ENCODE results near the gene ZFAND6. TPM values are rescaled to one million over a fixed set of nuclear protein-coding genes. Genes with fewer than 3 reads are reported as not detected.
A peak's percentile ranks its signal among the peaks of the same experiment; 100 is the strongest.

ZFAND6 gene
- total RNA-seq, 1 donor from 2014 or later: 42.8 TPM

DNA sequence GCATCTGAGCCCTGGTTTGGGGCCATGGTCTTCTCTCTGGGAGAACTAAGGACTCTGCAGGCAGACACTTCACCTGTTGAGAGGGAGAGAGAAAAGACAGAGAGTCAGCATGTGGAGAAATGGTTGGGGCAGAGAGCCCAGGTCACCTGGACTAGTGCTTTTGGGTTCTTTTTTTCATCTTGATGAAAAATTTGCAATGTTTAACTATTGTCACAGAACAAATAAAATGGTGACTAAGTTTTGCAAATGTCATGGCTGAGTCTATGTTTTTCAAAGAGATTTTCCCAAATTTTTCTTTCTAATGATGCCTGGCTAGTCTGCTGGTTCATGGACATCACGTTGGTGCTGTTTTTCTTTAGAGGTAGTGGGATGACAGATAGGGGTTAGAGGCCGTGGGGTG is 111.1 kb downstream of the ZFAND6 start:
- no peak for DNase-seq (ENCODE audit: low spot score)
- Mint-ChIP-seq H3K9me3 (no peaks in the 10 kb centered on the region), H3K4me3 (ENCODE audit: low read depth) (no peak overlapping the region), H3K4me1 (ENCODE audit: low read depth) (no peaks in the 10 kb centered on the region), H3K27me3 (ENCODE audit: low read depth) (no peaks in the 10 kb centered on the region), H3K27ac (no peak overlapping the region), H3K36me3 (ENCODE audit: low read depth) (peaks cover 34% of the 10 kb centered on the region)
- intact Hi-C loops (cut with micrococcal nuclease): no loop called here

DNA sequence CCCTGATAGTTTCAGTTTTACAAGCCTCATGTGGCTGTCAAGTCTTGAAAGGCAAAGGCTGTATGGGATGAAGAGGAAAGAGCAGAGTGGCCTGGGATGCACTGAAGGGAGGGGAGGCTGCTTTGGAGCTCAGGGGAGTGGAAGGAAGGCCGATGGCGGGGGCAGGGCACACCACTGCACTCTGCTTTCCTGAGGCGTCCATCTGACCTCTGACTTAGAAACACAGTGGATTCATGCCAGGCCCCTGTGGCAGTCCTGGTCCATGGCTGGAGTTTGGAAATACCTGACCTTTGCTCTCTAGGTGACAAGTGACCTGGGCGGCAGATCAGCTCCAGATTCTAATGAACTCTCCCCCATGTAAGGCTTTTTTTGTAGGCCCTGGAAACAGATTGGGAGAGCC is 112.3 kb downstream of the ZFAND6 start:
- Mint-ChIP-seq H3K36me3 (ENCODE audit: low read depth) (peaks cover 42% of the 10 kb centered on the region), H3K9me3 (no peaks in the 10 kb centered on the region), H3K27me3 (ENCODE audit: low read depth) (no peaks in the 10 kb centered on the region), H3K27ac (no peak overlapping the region), H3K4me3 (ENCODE audit: low read depth) (no peak overlapping the region), H3K4me1 (ENCODE audit: low read depth) (no peaks in the 10 kb centered on the region)
- DNase-seq (ENCODE audit: low spot score): no peak
- intact Hi-C loops (cut with micrococcal nuclease): no loop called here

DNA sequence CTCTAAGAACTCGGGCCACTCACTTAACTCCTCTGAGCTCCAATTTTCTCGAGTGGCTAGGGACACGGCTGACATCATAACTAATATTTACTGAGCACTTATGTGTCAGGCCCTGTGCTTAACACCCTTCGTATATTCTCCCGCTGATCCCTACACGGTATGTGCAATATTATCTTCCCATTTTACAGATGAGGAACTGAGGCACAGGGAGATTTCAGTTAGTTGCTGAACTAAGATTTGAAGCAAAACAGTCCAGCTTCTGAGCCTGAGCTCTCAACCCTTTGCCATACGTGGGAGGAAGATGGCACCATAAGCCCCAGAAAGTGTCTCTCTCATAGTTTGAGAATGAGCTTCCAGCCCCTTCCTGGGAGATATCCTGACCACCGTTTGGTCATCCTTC is 112.9 kb downstream of the ZFAND6 start:
- no peak for DNase-seq (ENCODE audit: low spot score)
- Mint-ChIP-seq H3K27me3 (ENCODE audit: low read depth) (no peaks in the 10 kb centered on the region), H3K36me3 (ENCODE audit: low read depth) (peaks cover 48% of the 10 kb centered on the region), H3K4me3 (ENCODE audit: low read depth) (no peak overlapping the region), H3K9me3 (no peaks in the 10 kb centered on the region), H3K4me1 (ENCODE audit: low read depth) (no peaks in the 10 kb centered on the region), H3K27ac (no peak overlapping the region)
- intact Hi-C loops (cut with micrococcal nuclease): no loop called here

DNA sequence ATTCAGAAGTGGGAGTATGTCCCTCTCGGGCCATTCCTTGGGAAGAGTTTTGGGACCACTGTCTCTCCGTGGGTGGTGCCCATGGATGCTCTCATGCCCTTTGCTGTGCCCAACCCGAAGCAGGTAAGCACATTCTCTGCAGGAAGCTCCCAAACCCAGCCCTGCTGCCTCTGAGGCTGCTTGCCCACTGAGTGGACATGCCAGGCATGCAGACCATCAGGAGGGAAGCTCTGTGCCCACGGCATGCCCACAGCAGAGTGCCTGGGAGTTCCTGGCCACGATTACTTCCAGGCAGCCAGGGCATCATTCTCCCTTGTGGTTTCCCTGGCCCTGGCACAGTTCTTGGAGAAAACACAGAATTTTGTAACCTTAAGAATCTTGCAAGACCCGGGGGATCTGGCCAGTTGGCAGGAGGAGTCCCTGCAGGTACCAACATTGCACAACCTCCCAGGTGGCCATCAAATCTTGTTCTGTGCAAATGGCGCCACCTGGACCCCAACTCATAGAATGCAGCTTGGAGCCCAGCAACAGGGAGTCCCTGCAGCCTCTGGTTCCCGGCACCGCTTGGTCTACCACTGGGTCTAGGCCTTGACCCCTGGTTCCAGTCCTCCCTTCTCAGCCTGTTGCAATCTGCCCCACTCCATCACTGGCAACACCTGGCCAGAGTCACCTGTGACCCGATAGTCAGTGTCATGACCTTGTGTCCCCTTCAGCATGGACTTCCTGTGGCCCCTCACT is 113.7 kb downstream of the ZFAND6 start:
- Mint-ChIP-seq H3K27ac (no peak overlapping the region), H3K9me3 (no peaks in the 10 kb centered on the region), H3K27me3 (ENCODE audit: low read depth) (no peaks in the 10 kb centered on the region), H3K4me1 (ENCODE audit: low read depth) (no peaks in the 10 kb centered on the region), H3K4me3 (ENCODE audit: low read depth) (no peak overlapping the region), H3K36me3 (ENCODE audit: low read depth) (peaks cover 46% of the 10 kb centered on the region)
- peak; percentile 60 for DNase-seq (ENCODE audit: low spot score)
- intact Hi-C loops (cut with micrococcal nuclease): no loop called here

DNA sequence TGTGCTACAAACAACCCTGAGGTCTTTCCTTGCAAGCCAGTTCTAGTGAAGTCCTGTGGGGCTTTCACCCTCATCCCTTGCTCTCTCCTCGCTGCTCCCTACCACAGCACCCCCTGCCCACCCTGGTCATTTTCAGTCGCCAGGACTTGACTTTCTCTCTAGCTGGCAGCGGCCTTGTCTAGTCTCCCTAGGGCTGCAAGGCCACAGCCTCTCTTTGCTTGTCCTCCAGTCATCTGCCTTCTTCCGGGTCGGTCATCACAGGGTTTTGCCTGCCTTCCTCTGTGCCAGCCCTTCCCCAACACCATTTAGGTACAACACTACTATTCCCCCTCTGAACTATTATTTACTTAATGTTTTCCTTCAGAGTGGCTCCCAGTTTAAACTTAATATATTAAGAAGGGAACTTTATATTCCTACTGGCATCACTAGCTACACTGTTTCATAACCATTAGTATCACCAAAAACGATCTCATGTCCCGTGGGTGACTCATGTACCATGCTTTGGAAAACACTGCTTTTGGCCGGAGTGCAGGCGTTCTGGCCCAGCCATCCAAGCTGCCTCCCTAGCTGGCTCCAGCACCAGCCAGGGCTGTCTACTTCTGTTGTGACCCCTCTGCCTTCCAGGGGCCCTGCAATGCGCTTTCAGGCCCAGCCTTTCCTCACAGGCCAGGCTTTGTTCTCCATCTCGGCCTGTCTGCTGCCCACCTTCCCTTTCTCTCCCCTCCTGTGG is 114.7 kb downstream of the ZFAND6 start:
- H3K27me3 Mint-ChIP-seq (ENCODE audit: low read depth): no peaks in the 10 kb centered on the region
- H3K27ac Mint-ChIP-seq: no peak overlapping the region
- no peaks in the 10 kb centered on the region for H3K9me3 Mint-ChIP-seq
- no peak for DNase-seq (ENCODE audit: low spot score)
- intact Hi-C loops (cut with micrococcal nuclease): no loop called here
- H3K36me3 Mint-ChIP-seq (ENCODE audit: low read depth): peaks cover 42% of the 10 kb centered on the region
- H3K4me3 Mint-ChIP-seq (ENCODE audit: low read depth): no peak overlapping the region
- no peaks in the 10 kb centered on the region for H3K4me1 Mint-ChIP-seq (ENCODE audit: low read depth)

DNA sequence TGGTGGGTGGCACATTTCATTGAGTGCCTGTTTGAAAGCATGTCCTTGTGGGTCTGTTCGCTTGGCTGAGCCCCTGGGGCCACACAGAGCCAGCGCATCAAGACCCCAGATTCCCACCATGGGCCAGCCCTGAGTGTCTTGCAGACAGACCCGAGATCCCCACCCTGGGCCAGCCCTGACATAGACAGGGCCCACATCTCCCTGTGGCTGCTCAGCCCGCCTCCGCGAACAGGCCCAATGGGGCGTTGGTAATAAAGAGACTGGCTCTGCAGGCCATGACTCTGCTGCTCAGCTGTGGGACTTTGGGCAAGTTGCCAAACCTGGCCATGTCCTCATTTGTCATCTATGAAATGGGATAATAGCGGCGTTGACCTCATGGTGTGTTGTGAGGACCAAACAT is 116.0 kb downstream of the ZFAND6 start:
- no peak overlapping the region for H3K4me3 Mint-ChIP-seq (ENCODE audit: low read depth)
- DNase-seq (ENCODE audit: low spot score): no peak
- no peaks in the 10 kb centered on the region for H3K9me3 Mint-ChIP-seq
- no peaks in the 10 kb centered on the region for H3K27me3 Mint-ChIP-seq (ENCODE audit: low read depth)
- intact Hi-C loops (cut with micrococcal nuclease): no loop called here
- H3K4me1 Mint-ChIP-seq (ENCODE audit: low read depth): no peaks in the 10 kb centered on the region
- H3K36me3 Mint-ChIP-seq (ENCODE audit: low read depth): peaks cover 39% of the 10 kb centered on the region
- H3K27ac Mint-ChIP-seq: no peak overlapping the region

DNA sequence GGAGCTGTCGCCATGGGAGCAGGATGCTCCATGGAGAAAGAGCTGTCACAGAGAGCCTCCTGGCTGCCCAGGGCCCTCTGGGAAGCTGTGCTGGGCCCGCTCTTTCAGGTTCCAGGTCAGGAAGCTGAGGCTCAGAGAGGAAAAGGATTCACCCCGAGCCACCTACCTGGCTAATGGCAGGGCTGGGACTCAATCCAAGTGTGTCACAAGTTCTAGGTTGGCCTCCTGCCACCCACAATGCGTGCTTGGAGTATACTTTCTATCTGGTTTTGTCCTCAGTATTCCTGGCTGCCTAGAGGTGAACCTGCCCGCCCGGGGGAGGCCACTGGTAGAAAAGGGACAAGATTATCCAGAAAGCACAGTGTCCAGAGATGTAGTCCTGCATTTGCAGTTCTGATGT is 117.0 kb downstream of the ZFAND6 start:
- no peaks in the 10 kb centered on the region for H3K27me3 Mint-ChIP-seq (ENCODE audit: low read depth)
- no peak overlapping the region for H3K27ac Mint-ChIP-seq
- no peak for DNase-seq (ENCODE audit: low spot score)
- H3K4me3 Mint-ChIP-seq (ENCODE audit: low read depth): no peak overlapping the region
- H3K9me3 Mint-ChIP-seq: no peaks in the 10 kb centered on the region
- intact Hi-C loops (cut with micrococcal nuclease): no loop called here
- H3K36me3 Mint-ChIP-seq (ENCODE audit: low read depth): peaks cover 37% of the 10 kb centered on the region
- H3K4me1 Mint-ChIP-seq (ENCODE audit: low read depth): no peaks in the 10 kb centered on the region

DNA sequence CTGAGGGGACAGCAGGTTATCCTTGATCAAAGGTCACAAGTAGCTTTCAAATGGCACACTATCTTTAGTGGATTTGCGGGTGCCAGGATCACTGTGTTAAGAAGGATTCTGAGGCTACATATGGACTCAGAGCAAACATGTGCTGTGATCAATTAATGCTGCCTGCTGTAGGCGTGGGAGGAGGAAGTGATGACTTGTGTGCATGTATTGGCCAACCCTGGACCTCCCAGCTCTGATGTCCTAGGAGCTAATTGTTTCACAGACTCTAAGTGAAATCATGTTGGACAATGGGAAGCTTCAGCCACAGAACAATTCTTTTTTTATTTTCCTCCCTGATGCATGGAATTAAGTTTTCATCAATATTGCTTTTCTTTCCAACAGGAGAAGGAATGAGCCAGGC is 117.7 kb downstream of the ZFAND6 start:
- Mint-ChIP-seq H3K4me1 (ENCODE audit: low read depth) (no peaks in the 10 kb centered on the region), H3K4me3 (ENCODE audit: low read depth) (no peak overlapping the region), H3K27me3 (ENCODE audit: low read depth) (no peaks in the 10 kb centered on the region), H3K9me3 (no peaks in the 10 kb centered on the region), H3K27ac (no peak overlapping the region), H3K36me3 (ENCODE audit: low read depth) (peaks cover 36% of the 10 kb centered on the region)
- intact Hi-C loops (cut with micrococcal nuclease): no loop called here
- DNase-seq (ENCODE audit: low spot score): no peak

DNA sequence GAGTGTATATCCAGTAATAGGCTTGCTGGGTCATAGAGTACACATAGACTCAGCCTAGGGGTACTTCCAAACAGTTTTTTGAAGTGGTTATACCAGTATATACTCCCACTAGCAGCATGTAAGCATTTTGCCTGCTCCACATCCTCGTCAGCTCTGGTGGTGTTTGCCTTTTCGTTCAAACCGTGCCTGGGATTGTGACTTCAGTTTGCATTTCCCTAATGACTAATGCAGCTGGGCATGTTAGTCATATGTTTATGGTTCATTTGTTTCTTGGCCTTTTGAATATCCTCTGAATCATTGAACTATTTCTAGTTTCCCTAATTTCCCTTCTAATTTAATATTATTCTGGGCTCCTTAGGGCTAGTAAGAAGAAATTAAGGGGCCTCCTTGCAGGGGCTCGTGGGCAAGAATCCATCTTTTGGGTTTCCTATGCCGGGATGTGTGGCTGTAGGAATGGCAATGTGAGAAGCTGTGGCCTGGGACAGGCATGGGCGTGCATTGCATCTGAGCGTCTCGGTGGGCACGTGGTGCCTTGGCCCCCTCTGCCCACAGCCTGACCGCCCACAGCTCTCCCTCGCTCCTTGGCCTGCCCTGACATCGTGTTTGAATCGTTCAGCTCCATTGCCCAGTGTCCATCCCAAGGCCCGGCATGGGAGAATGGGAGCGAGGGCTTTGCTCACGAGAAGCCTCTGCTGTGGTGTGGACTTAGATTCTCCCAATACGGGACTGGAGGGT is 119.7 kb downstream of the ZFAND6 start:
- Mint-ChIP-seq H3K27me3 (ENCODE audit: low read depth) (no peaks in the 10 kb centered on the region), H3K27ac (no peak overlapping the region), H3K36me3 (ENCODE audit: low read depth) (peaks cover 43% of the 10 kb centered on the region), H3K9me3 (no peaks in the 10 kb centered on the region), H3K4me3 (ENCODE audit: low read depth) (no peak overlapping the region), H3K4me1 (ENCODE audit: low read depth) (no peaks in the 10 kb centered on the region)
- intact Hi-C loops (cut with micrococcal nuclease): no loop called here
- DNase-seq (ENCODE audit: low spot score): no peak

DNA sequence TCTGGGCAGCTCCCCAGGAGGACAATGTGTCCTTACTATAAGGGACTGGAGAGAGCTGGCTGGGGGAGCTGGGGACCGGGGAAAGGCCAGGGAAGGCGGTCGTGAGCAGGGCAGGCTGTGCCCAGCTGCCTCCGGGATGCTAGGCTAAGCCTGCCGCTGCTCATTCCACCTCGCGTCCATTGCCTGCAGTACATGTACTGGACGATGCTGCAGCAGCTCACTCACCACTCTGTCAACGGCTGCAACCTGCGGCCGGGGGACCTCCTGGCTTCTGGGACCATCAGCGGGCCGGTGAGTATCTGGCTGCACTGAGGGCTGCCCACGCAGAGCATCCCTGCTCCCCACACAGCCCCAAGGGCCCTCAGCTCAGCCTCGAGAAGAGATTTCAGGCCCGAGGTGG is 120.5 kb downstream of the ZFAND6 start:
- H3K36me3 Mint-ChIP-seq (ENCODE audit: low read depth): peaks cover 42% of the 10 kb centered on the region
- H3K4me3 Mint-ChIP-seq (ENCODE audit: low read depth): no peak overlapping the region
- no peaks in the 10 kb centered on the region for H3K9me3 Mint-ChIP-seq
- no peaks in the 10 kb centered on the region for H3K4me1 Mint-ChIP-seq (ENCODE audit: low read depth)
- no peaks in the 10 kb centered on the region for H3K27me3 Mint-ChIP-seq (ENCODE audit: low read depth)
- intact Hi-C loops (cut with micrococcal nuclease): no loop called here
- H3K27ac Mint-ChIP-seq: no peak overlapping the region
- no peak for DNase-seq (ENCODE audit: low spot score)

DNA sequence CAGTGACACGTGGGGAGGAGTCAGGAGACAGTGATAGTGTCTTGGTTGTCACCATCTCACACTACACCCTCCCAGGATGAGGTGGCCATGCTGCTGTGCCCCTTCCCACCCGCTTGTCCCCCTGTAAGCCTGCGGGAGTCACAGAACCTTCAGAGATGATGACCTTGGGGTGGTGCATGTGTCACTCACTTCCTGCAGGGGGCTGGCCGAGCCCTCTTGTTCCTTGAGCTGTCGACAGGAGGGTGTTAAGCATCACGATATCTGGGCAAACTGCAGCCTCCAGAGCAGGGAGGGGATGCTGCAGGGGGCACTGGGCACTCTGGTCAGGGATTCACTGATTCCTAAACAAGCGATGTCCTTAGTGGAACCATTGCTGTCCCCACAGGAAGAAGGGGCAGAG is 121.0 kb downstream of the ZFAND6 start:
- Mint-ChIP-seq H3K27me3 (ENCODE audit: low read depth) (no peaks in the 10 kb centered on the region), H3K4me1 (ENCODE audit: low read depth) (no peaks in the 10 kb centered on the region), H3K9me3 (no peaks in the 10 kb centered on the region), H3K27ac (no peak overlapping the region), H3K36me3 (ENCODE audit: low read depth) (peaks cover 47% of the 10 kb centered on the region), H3K4me3 (ENCODE audit: low read depth) (no peak overlapping the region)
- intact Hi-C loops (cut with micrococcal nuclease): no loop called here
- no peak for DNase-seq (ENCODE audit: low spot score)

DNA sequence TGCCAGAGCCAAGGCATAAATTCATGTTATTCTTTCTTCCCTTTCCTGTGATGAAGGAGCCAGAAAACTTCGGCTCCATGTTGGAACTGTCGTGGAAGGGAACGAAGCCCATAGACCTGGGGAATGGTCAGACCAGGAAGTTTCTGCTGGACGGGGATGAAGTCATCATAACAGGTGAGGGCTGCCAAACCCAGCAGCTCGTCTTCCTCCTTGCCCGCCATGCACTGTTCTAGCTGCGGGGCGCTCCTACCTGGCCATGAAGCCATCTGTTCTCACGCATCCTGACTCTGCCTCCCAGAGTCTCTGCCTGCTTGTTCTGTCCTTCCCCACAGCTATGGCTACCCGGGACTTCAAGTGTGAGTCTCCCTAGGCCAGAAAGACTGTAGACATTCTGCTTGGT is 121.5 kb downstream of the ZFAND6 start:
- Mint-ChIP-seq H3K4me1 (ENCODE audit: low read depth) (no peaks in the 10 kb centered on the region), H3K4me3 (ENCODE audit: low read depth) (no peak overlapping the region), H3K36me3 (ENCODE audit: low read depth) (peaks cover 44% of the 10 kb centered on the region), H3K9me3 (no peaks in the 10 kb centered on the region), H3K27ac (no peak overlapping the region), H3K27me3 (ENCODE audit: low read depth) (no peaks in the 10 kb centered on the region)
- DNase-seq (ENCODE audit: low spot score): no peak
- intact Hi-C loops (cut with micrococcal nuclease): no loop called here

DNA sequence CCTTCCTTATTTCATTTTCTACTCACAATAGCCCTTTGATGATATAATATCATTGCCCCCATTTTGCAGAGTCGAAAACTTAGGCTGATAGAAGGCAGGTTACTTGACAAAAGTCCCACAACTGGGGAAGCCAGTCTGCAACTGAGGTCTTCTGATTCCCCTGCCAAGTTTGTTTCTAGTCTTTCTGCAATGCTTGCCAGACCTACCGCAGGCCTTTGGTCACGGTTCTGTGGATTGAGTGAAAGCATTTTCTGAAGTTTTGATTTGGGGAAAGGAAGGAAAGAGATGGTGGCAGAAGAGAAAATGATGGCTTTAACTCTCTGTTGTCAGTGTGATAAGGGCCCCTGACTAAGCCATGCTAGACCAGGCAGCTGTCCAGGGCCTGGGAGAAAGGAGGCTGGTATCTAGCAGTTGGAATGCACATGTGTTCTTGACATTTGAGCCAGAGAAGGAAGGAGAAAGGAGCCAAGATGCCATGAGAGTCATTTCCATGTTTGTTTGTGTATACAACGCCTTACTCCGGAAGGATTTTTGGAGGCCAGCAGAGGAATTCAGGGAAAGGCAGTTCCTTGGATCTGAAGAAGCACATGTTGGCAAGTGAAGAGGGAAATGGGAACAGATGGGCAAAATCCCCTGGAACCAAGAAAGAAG is 123.3 kb downstream of the ZFAND6 start:
- Mint-ChIP-seq H3K36me3 (ENCODE audit: low read depth) (peaks cover 45% of the 10 kb centered on the region), H3K27ac (no peak overlapping the region), H3K4me1 (ENCODE audit: low read depth) (no peaks in the 10 kb centered on the region), H3K9me3 (no peaks in the 10 kb centered on the region), H3K4me3 (ENCODE audit: low read depth) (no peak overlapping the region), H3K27me3 (ENCODE audit: low read depth) (no peaks in the 10 kb centered on the region)
- intact Hi-C loops (cut with micrococcal nuclease): no loop called here
- no peak for DNase-seq (ENCODE audit: low spot score)

Data from activated T-helper 2 cell treated with anti-CD3 and anti-CD28 coated beads, Interferon-gamma antibody, Interleukin-2, Interleukin-4, amounts not matched to agents 10 μg/mL and 5 μg/mL and 100 μg/mL, durations not matched to agents 14 hours and 24 hours and 36 hours (primary cell).